Parathyroid adenoma (tissue), 2 donors: Measurements from ENCODE around the gene NGDN.

Experiments
- H2AFZ ChIP-seq: fragments of 300-600 bp; sonication (generic); one replicate; pipeline ENCODE4 v1.7.0; 2017; ENCODE audit warnings: antibody characterized with exemption, mild to moderate bottlenecking
- H3K27ac ChIP-seq: fragments of 300-600 bp; sonication (generic); one replicate; pipeline ENCODE4 v1.7.0; 2017
- H3K27me3 ChIP-seq: fragments of 300-600 bp; sonication (generic); one replicate; pipeline ENCODE4 v1.7.0; 2017; ENCODE audit warnings: low read length; ENCODE audit not compliant: control insufficient read depth, insufficient read depth
- H3K36me3 ChIP-seq: fragments of 300-600 bp; sonication (generic); one replicate; pipeline ENCODE4 v1.7.0; 2017; ENCODE audit warnings: low read length; ENCODE audit not compliant: control insufficient read depth, insufficient read depth
- H3K4me1 ChIP-seq: fragments of 300-600 bp; sonication (generic); one replicate; pipeline ENCODE4 v1.7.0; 2017; ENCODE audit warnings: control low read depth
- H3K4me2 ChIP-seq: fragments of 300-600 bp; sonication (generic); one replicate; pipeline ENCODE4 v1.7.0; 2017; ENCODE audit warnings: low read length
- H3K4me3 ChIP-seq: fragments of 300-600 bp; sonication (generic); one replicate; pipeline ENCODE4 v1.7.0; 2017; ENCODE audit warnings: low read depth, low read length
- H3K79me2 ChIP-seq: fragments of 300-600 bp; sonication (generic); one replicate; pipeline ENCODE4 v1.7.0; 2017; ENCODE audit warnings: control low read depth
- H3K9ac ChIP-seq: fragments of 300-600 bp; sonication (generic); one replicate; pipeline ENCODE4 v1.7.0; 2017; ENCODE audit warnings: mild to moderate bottlenecking
- H3K9me3 ChIP-seq: fragments of 300-600 bp; sonication (generic); one replicate; pipeline ENCODE4 v1.7.0; 2017; ENCODE audit warnings: low read length; ENCODE audit not compliant: control insufficient read depth
- CTCF ChIP-seq: fragments of 300-600 bp; sonication (generic); IDR thresholded peaks from one replicate; pipeline ENCODE4 v1.7.0; 2017; ENCODE audit warnings: antibody characterized with exemption, mild to moderate bottlenecking
- donor health status: primary hyperparathyroidism.

The NGDN gene

GRCh38 chr14:23481979-23482822, 12.7 kb downstream of the NGDN start:
- no peak overlapping the region for H3K4me2 ChIP-seq
- TF ChIP-seq CTCF: no peak
- no peaks in the 10 kb centered on the region for H3K36me3 ChIP-seq
- H3K4me3 ChIP-seq: no peak overlapping the region
- H3K27me3 ChIP-seq: no peaks in the 10 kb centered on the region
- no peak overlapping the region for H2AFZ ChIP-seq
- peaks cover 26% of the 10 kb centered on the region for H3K79me2 ChIP-seq
- no peak overlapping the region for H3K9ac ChIP-seq
- no peaks in the 10 kb centered on the region for H3K9me3 ChIP-seq
- H3K4me1 ChIP-seq: no peaks in the 10 kb centered on the region
- no peak overlapping the region for H3K27ac ChIP-seq

GRCh38 chr14:23482823-23483148, 13.3 kb downstream of the NGDN start:
- Histone ChIP-seq H3K4me2 (no peak overlapping the region), H3K9ac (no peak overlapping the region), H3K9me3 (no peaks in the 10 kb centered on the region), H3K27ac (no peak overlapping the region), H3K79me2 (peaks cover 26% of the 10 kb centered on the region), H3K4me3 (no peak overlapping the region), H2AFZ (no peak overlapping the region), H3K27me3 (no peaks in the 10 kb centered on the region), H3K4me1 (no peaks in the 10 kb centered on the region), H3K36me3 (no peaks in the 10 kb centered on the region)
- no peak for TF ChIP-seq CTCF

GRCh38 chr14:23483236-23483854, 13.8 kb downstream of the NGDN start:
- H3K36me3 ChIP-seq: no peaks in the 10 kb centered on the region
- H3K27me3 ChIP-seq: no peaks in the 10 kb centered on the region
- no peak overlapping the region for H3K27ac ChIP-seq
- no peak overlapping the region for H2AFZ ChIP-seq
- no peaks in the 10 kb centered on the region for H3K4me1 ChIP-seq
- H3K9me3 ChIP-seq: no peaks in the 10 kb centered on the region
- H3K4me2 ChIP-seq: no peak overlapping the region
- H3K4me3 ChIP-seq: no peak overlapping the region
- peaks cover 29% of the 10 kb centered on the region for H3K79me2 ChIP-seq
- peak; percentile 24 for TF ChIP-seq CTCF
- H3K9ac ChIP-seq: no peak overlapping the region

DNA sequence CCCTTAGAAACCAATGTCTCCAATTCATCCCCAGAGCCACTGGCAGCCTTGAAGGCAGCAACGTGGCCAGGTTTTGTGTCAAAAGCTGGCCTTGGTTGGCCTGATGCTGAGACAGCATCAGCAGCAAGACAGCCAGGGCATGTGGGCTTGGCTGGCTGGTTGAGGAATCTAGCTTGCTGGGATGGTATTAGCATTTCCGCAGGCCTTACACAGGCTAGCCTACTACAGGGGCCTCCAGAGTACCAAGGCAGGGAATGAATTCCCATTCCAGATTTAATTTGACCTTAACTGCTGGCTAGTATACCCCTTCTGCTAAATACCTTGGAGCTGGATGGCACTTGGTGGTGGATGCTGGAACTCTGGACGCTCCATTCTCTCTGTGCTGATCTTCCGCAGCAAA, 15.8 kb downstream of the NGDN start:
- H3K9me3 ChIP-seq: no peaks in the 10 kb centered on the region
- no peak overlapping the region for H3K27ac ChIP-seq
- H3K36me3 ChIP-seq: no peaks in the 10 kb centered on the region
- H3K79me2 ChIP-seq: peaks cover 31% of the 10 kb centered on the region
- no peak overlapping the region for H2AFZ ChIP-seq
- no peaks in the 10 kb centered on the region for H3K27me3 ChIP-seq
- no peak overlapping the region for H3K4me2 ChIP-seq
- H3K4me3 ChIP-seq: no peak overlapping the region
- TF ChIP-seq CTCF: no peak
- no peaks in the 10 kb centered on the region for H3K4me1 ChIP-seq
- H3K9ac ChIP-seq: no peak overlapping the region

GRCh38 chr14:23486036-23486435, 16.5 kb downstream of the NGDN start:
- no peak overlapping the region for H3K4me2 ChIP-seq
- no peak overlapping the region for H3K9ac ChIP-seq
- no peaks in the 10 kb centered on the region for H3K27me3 ChIP-seq
- H2AFZ ChIP-seq: no peak overlapping the region
- peaks cover 31% of the 10 kb centered on the region for H3K79me2 ChIP-seq
- no peak for TF ChIP-seq CTCF
- no peaks in the 10 kb centered on the region for H3K4me1 ChIP-seq
- no peak overlapping the region for H3K4me3 ChIP-seq
- H3K27ac ChIP-seq: no peak overlapping the region
- H3K36me3 ChIP-seq: no peaks in the 10 kb centered on the region
- no peaks in the 10 kb centered on the region for H3K9me3 ChIP-seq
